Kidney tubule cell (primary cell): ENCODE data around the gene FOXP1.

ENCODE experiments used
- DNase-seq: peaks from one replicate; pipeline ENCODE4 v3.0.0-alpha.2; 2018; ENCODE audit warnings: low spot score

Gene FOXP1

DNA sequence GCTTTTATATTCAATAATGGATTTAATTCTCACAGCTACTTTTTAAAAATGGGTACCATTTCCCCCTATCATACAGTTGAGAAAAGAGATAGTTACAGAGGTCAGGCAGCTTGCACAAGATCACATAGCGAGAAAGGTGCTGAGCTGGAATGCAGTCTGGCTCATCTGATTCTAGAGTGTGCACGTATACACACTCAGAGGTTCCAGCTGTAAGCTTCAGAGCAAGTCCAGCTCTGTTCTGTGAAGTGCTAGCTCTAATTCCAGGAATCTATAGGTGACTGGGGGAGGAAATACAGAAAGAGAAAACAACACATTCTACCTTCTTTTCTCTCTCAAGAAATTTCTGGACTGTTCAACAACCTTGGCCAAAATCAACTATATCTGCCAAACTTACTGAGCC lies 318.7 kb downstream of the FOXP1 start:
- no peak for DNase-seq

DNA sequence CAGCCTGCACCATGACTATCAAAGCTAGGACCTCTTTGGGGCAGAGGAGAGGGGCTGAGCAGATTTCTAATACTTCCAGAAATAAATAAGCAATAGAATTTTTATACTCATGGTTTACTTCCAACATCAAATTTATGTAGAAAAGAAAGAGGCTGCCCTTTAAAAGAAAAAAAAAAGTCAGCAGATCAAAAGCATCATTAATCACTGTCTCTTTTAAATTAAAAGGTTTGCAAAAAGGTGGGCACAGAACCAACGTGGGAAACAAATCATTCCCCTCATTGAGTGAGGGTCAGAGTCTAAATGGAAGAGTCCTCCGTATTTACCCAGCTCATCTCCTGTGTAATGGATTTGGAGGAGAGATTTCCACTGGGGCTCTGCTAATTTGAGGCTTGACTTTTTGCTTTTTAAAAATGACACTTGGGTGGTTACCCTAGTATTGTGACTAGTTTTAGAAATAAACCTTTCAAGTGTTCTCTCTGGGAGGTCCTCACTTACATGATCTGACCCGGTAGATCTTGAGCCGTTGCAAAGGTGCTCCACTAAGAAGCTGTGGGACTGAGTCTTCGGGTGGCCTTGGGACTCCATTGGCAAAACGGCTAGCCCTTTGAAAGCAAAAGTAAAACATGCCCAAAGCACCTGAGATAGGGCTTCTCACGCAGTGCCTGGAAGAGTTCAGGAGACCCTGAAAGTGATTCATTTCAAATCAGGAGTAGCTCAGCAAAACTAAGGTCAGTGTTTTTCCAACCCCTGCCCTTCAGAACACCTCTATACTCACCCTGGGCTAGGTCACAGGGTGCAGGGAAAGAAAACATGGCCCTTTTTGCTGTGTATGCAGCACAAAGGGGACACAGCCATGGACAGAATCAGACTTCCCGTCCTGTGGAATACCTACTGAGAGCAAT lies 320.9 kb downstream of the FOXP1 start:
- peak; percentile 24 for DNase-seq

DNA sequence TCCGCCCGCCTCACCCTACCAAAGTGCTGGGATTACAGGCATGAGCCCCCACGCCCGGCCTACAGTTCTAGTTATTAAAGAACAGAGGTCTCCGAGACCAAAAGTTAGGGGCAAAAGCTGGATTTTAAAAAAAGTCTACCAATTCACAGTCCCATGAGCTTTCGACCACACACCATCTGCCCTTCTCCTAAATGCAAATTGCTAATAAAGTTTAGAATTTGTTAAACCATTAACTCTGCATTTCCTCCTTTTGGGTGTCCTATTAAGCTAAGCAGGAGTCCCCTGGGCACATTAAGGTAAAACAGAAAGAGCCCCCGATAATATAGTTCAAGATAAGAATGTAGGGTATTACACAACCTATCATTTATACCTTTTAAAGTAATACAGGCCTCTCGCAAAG lies 322.7 kb downstream of the FOXP1 start:
- DNase-seq = no peak

DNA sequence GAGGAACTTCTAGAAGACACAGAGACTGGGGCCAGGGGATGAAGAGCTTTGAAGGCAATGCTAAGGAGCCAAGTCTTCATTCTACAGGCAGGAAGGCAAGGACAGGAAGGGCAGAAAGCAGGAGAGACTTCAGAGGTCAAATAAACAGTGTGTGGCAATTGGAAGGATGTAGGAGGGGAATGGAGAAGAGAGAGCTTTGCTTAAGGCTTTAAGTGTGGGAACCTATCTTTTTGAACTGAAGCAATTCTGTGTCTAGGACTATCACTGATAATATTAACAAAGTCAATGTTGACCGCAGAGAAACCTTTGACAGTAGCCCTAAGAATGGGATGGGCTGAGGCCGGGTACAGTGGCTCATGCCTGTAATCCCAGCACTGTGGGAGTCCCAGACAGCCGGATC lies 325.0 kb downstream of the FOXP1 start:
- no peak for DNase-seq

DNA sequence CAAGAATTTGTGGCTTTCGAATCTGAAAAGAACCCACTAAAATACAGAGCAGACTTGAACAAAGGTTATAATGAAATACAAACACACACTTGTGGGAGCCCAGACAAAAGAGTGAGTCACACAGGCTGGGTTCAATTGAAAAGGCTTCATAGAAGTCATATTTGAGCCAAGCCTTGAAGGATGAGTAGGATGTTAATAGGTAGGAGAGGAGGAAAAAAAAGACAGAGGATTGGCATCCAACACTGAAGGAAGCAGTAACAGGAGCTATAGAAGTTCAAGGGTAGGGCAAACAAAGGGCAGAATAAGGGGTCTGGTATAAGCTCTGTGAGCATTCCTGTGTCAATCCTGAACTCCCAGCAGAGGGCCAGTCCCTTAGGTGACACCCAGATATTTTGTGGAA lies 325.4 kb downstream of the FOXP1 start:
- peak; percentile 83 for DNase-seq

DNA sequence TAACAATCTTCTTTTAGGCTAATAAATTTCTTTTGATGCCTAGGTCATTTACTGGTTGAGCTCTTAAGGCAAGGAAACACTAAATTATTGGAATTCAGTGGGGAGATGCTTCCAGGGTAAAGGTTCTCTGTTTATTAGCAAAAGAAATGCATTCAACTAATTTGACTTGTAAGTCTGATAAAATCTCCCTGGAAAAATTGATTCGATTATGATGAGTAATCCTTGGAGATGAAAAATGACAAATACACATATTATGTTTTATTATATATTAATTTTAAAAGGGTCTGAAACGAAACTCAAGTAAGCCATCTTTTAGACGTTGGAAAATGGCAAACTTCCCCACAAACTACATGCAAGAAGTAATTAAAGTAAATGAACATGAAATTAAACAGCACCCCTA lies 328.0 kb downstream of the FOXP1 start:
- no peak for DNase-seq

DNA sequence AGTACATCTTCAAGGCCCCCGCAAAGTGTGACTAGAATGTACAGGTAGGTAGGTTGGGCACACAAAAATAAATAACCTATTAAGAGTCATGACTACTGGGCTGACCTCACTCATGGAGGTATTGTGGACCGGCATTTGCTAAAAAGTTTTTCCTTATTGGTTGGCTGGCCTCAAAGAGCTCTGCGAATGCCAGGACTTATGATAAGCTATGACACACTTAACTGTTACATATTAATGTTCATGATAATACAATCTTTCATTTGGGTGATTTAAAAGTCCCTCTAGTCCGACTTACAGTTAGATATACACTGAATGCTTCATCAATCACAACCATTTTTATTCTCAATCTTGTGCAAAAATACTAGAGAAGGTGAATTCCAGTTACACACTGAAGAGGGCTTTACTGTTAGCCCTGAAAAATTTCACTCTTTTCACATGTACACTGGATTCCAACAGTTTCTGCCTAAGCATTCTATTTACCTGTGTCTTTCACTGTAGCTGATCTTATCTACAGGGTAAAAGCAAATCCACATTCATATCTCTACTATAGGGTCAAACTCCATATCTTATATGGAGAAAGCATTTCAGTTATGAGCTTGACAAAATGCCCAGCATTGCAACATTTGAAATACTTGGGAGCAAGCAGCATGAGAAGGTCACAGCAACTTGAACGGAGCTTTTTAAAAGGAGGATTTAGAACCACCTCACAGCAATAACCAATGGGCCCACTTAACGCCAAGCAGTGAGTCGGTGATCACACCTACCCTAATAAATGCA lies 329.1 kb downstream of the FOXP1 start:
- DNase-seq = peak; percentile 89

DNA sequence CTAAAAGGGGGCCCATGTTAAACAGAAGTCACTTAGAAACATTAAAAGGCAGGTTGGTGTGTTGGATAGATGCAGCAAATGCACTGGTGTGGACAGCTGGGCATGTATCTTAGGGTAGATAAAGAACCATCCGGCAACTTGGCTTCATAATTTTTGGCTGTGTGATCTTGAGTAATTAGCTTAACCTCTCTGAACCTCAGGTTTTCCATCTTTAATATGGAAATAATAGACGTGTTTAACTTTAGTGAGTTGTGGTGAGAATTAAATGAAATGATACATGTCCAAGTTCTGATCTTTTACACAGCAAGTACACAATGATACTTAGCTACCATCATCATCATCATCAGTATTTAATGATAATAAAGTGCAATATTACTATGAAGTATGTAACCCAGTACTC lies 330.4 kb downstream of the FOXP1 start:
- no peak for DNase-seq

DNA sequence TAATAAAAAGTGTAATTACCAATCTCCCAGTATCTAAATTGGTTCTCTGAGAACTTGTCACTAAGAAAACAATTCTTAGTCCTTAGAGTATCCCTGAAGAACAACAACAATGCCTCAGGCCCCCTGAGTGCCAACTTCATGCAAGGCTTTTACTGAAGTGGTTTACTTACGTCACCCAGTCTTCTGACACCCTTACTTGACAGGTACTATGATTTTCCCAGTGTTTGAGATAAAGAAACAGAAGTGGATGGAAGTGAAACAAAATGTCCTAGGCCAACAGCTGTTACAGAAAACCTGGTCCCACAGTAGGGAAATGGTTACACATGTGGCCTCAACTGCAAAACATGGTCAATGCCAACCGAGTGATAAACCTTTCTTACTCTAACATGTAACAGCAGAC lies 331.1 kb downstream of the FOXP1 start:
- no peak for DNase-seq

DNA sequence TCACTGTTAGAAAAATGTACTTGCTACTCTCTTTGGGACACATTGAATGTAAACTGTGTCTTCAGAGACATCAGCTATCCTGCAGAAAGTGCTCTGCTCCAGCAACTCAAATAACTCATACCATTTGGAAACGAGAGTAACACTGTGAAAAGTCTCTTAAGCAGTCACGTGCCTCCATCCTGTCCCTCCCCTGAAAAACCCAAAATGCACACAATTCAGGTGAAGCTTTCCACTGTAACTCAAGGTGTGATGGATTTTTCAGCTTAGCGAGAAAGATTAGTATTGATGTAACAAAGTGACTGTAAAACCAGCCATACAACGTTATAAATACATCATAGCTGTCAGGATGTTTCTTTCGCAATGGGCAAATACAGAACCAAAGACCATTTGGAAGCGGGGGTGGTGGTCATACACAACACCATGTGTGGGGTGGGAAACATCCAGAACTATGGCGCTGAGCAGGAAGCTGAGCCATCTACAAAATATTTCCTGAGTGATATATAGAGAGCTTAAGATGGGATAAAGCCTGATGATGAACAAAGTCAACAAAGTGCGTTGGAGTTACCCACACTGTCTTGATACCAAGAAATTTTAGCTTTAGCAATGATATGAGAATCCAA lies 332.3 kb downstream of the FOXP1 start:
- DNase-seq = no peak

DNA sequence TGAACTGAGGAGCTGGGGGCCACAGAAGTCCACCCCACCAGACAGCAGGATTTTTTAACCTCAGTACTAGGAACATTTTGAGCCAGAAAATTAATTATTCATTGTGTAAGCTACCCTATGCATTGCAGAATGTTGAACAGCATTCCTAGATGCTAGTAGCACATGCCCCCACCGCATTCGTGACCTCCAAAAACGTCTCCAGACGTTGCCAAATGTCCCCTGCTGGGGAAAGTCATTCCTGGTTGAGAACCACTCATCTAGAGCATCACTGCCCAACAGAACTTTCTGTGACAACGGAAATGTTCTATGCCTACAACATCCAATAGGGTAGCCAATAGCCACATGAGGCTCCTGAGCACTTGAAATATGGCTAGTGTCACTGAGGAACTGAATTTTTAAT lies 333.5 kb downstream of the FOXP1 start:
- DNase-seq = no peak

DNA sequence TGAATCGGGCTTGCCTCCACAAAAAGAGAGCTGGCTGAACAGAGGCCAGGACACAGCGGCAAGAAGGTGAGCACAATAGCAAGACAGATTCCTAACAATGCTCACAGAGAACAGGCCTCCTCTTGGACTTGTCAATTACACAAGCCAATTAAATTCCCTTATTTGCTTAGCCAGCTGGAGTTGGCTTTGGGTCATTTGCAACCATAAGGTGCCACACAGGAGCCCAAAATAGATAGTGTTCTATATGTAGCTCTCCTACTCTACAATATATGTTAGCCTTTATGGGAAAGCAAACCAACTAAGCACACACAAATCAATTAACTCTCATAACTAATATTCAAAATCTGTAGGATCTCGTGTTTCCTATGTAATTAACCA lies 335.6 kb downstream of the FOXP1 start:
- DNase-seq = no peak

DNA sequence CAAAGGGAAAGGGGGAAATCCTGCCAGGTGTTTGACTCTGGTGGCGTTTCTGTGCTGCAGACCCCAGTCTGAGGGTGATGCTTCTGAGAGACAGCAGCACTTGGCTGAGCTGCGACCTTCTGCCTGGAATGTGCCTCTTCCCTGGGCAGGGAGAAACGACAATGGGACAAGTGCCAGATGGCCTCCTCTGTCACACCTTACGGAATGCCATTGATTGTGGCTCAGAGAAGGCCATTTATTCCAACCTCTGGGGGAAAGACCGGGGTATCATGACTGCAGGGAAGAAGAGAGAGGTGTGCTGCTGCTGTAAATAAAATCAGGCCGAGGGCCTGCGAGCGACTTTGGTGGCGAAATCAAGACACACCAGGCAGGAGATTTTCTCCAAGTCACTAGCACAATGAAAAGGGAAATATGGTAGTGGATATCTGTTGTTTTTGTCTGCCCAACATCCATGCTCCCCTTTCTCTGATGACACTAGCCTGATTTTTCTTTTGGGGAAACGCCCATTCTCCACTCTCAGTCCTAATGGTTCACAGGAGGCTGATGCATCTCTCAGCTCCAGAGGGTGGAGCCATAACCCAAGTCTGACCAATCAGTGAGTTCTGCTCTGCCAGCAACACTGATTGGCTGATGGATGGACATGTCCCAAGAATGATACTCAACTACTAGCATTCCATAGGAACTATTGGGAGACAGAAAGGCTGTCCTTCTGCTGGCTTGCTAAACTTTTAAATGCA lies 336.1 kb downstream of the FOXP1 start:
- peak; percentile 37 for DNase-seq

DNA sequence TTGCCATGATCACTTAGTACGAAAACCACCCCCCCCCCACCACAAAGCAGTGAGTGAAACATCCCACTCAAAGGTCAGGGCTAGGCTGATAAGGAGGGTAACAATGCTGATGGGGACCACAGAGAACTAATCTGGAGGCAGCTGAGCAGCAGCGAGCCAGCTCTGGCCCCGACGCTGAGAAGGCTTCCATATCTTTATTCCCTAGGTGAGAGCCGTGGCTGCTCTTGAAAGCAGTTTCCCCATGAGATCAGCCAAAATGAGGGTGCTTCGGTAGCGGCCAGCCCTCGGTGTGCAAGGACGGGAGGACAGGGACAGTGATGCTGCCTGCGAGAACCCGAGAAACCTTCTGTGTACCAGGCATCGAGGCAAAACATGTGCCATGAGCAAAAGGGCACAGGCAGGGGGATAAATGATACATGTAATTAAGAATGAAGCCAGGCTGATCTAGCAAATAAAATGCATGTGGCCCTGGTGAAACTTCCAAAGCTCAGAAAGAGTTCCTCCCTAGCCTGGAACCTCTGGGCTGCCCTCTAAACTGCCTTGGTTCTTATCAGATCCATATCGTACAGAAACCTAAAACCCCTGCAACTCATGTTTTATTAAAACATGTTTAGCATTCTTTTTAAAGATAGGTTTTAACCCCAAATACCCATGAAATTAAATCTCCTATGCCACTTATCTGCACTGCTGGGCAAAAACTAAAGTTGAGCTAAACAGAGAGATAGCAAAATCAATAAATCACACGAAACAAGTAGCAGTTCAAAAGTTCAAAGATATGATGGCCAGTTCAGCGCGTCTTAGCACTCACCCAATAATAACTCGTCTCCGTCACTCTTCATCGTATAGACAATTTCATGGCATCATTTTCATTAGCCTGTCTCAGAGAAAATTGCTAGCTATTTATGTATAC lies 337.3 kb downstream of the FOXP1 start:
- DNase-seq = no peak

DNA sequence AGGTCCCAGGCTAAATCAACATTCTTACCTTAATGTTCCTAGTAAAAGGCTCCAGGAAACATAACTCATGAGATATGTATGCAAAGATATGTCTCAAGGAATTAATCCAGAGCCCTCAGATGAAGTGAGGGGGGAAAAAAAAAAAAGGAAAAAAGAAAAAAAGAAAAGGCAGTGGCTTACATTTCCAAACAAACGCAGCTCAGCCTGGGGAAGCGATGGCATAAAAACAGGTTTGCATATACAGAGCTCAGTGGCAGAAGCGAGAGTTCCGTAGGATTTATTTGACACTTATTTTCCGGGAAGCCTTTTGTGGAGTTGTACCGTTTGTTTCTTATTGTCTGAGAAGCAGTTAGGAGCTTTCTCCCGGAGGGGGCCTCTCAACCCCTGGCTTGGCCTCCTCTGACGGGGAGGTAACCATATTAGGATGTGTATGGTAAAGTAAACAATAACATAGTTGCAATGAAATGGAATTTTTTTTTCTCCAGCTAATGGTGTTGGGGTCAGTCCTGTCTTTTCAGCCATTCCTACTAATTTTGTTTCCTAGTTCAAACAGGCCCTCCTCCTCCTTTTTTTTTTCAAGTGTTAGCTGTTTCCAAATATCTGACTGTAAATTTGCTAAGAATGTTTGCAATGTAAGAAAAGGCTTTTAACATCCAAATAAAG lies 338.6 kb downstream of the FOXP1 start:
- no peak for DNase-seq

DNA sequence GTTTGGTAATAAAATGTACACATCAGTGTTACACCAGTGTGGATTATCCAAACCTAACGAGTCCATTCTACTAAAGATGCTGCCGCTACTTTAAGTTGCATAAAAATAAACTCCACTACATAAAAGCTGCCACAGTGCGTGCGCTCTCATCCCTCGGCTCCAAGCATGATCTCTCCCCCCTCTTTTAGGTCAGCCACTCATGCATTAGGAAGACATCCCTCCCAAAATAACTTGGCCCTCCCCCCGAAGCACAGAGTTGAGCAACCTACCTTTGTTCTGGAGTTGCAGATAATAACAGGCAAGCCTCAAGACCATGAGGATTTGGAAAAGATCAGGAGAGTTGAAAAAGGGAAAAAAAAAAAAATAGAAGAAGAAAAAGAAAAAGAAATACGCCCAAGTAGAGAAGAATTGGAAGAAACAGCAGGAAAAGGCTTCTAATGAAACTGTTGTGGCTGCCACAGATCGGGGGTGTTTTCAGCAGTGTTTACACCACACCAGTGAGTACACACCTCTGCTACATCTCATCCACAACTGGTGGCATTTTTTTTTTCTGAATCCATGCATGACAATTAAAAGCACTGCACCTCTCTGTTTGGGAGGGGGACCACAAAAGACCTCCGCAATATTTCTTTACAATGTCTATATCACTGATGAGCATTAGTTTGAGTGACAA lies 339.2 kb downstream of the FOXP1 start:
- DNase-seq = no peak

DNA sequence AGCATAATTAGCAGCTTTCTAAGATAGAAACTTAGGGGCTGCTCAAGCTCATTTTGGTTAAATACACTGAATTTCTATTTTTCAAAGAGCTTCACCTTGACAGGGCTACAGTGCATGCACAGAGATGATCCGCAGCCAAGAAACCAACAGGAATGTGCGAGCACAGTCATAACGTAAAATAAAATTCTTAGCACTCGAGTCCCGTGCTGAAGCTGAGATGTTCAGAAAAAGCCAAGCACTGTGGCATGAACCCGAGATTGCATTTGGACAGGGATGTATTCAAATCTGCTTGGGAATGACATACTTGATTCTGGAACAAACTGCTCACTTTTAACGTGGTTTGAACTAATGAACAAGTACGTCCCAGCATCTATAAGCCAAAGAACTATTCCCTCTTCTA lies 340.3 kb downstream of the FOXP1 start:
- DNase-seq = no peak

DNA sequence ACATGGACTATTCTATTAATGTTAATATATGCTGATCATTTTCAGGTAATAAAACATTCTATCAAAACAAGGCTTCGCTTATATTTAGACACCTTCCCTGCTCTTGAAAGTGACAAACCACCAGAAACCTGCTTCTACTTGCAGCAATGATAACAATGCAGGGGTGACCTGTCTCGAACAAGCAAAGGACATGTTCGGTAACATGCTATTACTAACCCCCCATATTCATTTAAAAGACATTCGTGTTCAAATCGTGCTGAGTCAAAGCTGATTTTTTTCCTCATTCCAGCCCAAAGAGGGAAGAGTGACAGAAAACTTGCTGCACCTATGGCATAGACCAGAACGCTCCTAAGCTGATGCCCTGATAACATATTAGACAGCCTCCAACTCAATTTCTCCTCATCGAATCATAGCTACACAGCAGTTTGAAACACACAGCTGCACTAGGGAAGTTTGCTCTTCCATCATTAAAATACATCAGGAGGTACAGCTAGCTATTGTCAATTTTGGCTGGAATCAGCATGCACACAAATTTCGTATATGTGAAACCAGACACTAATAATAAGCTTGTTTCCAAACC lies 341.5 kb downstream of the FOXP1 start:
- DNase-seq = no peak

DNA sequence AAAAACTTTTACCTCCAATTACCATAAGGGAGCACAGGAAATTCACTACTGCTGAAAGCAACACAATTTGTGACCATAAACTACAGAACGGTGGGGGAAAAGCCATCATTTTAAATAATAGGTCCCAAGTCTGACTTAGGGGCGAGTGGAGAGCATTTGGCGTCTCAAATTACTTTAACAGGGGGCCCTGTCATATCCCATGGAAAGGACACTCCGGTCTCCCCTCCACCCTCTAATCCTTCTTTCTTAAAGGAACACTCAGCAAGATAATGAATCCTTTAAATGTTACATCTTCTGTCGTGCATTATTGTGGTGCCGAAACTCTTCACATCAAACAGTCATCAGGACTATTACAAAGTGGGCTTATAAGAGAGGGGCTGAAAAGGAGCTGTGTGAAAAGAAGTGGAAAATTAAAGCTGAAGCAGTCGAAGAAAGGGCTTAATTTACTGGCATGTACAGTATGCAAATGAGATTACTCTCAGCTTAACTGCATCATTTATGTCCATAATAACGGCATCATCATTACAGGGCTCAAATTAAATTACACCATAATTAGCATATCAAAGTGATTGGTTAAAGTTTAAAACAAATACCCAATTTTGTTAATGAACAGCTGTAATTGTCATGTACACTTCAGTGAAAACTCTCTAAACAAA lies 342.2 kb downstream of the FOXP1 start:
- DNase-seq = no peak
